IMR-90 (cell line): Measurements from ENCODE around the gene FIGLA. TPM values are rescaled to one million over a fixed set of nuclear protein-coding genes. Genes with fewer than 3 reads are reported as not detected.

Experiments used
- ATAC-seq: fragments of 200-7000 bp; cut with Tn5 transposase; 2 replicates; pipeline ENCODE4 v1.9.1; 2020; ENCODE audit warnings: low read depth, mild to moderate bottlenecking, moderate library complexity
- BruUV-seq: library from RNA; stranded (reverse); fragments of 400-500 nt; replicated peaks from 2 replicates; lab custom pipeline; 2021; lab: Mats Ljungman, UMichigan
- CTCF ChIA-PET: fragments of 300-600 bp; formaldehyde crosslinking; extraction: SDS; loops from one replicate; lab custom pipeline; 2021; ENCODE audit warnings: antibody characterized with exemption; lab: Yijun Ruan, JAX
- POLR2A ChIA-PET: fragments of 300-600 bp; sonication (Branson Sonifier 250); formaldehyde crosslinking; loops from one replicate; lab custom pipeline; 2022; ENCODE audit warnings: antibody characterized with exemption; ENCODE audit not compliant: unreplicated experiment; lab: Charles Lee
- DNase-seq: peaks from one replicate; pipeline ENCODE4 v3.0.0; 2013
- H2AFZ ChIP-seq: replicated peaks from 2 replicates; pipeline ENCODE3; 2013; ENCODE audit warnings: low read length, mild to moderate bottlenecking; ENCODE audit not compliant: poor library complexity
- H2AK5ac ChIP-seq: 2 replicates; pipeline ENCODE4 v1.6.1; 2013; ENCODE audit warnings: low read depth, low read length, inconsistent platforms
- H2AK9ac ChIP-seq: replicated peaks from 2 replicates; pipeline ENCODE3; 2013; ENCODE audit warnings: mild to moderate bottlenecking, low read depth, low read length, moderate library complexity; ENCODE audit not compliant: poor library complexity
- H2BK120ac ChIP-seq: 2 replicates; pipeline ENCODE4 v1.6.1; 2013; ENCODE audit warnings: low read depth, low read length, inconsistent platforms
- H2BK15ac ChIP-seq: 3 replicates; pipeline ENCODE4 v1.6.1; 2013; ENCODE audit warnings: low read depth, low read length, inconsistent platforms
- H2BK20ac ChIP-seq: 2 replicates; pipeline ENCODE4 v1.6.1; 2013; ENCODE audit warnings: low read depth, mild to moderate bottlenecking, inconsistent platforms, low read length, moderate library complexity
- H2BK5ac ChIP-seq: 2 replicates; pipeline ENCODE4 v1.6.1; 2013; ENCODE audit warnings: mild to moderate bottlenecking, low read depth, low read length, inconsistent platforms; ENCODE audit not compliant: poor library complexity, severe bottlenecking
- H3K14ac ChIP-seq: replicated peaks from 2 replicates; pipeline ENCODE4 v1.6.1; 2013; ENCODE audit warnings: low read depth, low read length, inconsistent platforms
- H3K18ac ChIP-seq: 2 replicates; pipeline ENCODE4 v1.6.1; 2013; ENCODE audit warnings: low read depth, low read length, control low read depth
- H3K23ac ChIP-seq: 2 replicates; pipeline ENCODE4 v1.6.1; 2013; ENCODE audit warnings: low read depth, low read length, inconsistent platforms
- H3K27ac ChIP-seq: 2 replicates; pipeline ENCODE4 v1.5.1; 2013; ENCODE audit warnings: mild to moderate bottlenecking, control low read depth, low read length; ENCODE audit not compliant: insufficient read depth
- H3K27me3 ChIP-seq: 2 replicates; pipeline ENCODE4 v1.6.1; 2013; ENCODE audit warnings: low read length; ENCODE audit not compliant: control insufficient read depth, insufficient read depth
- H3K36me3 ChIP-seq: 2 replicates; pipeline ENCODE4 v1.6.1; 2013; ENCODE audit warnings: low read length, mixed read lengths; ENCODE audit not compliant: control insufficient read depth, insufficient read depth
- H3K4ac ChIP-seq: 2 replicates; pipeline ENCODE4 v1.6.1; 2013; ENCODE audit warnings: low read depth, low read length, inconsistent platforms
- H3K4me1 ChIP-seq: 2 replicates; pipeline ENCODE4 v1.6.1; 2013; ENCODE audit warnings: low read length, mixed read lengths; ENCODE audit not compliant: control insufficient read depth, insufficient read depth
- H3K4me2 ChIP-seq: 2 replicates; pipeline ENCODE4 v1.6.1; 2013; ENCODE audit warnings: low read depth, mild to moderate bottlenecking, control low read depth, low read length, moderate library complexity
- H3K4me3 ChIP-seq: 2 replicates; pipeline ENCODE4 v1.5.1; 2013; ENCODE audit warnings: low read depth, mild to moderate bottlenecking, control low read depth, low read length, moderate library complexity; ENCODE audit not compliant: insufficient read depth
- H3K56ac ChIP-seq: 2 replicates; pipeline ENCODE4 v1.6.1; 2013; ENCODE audit warnings: low read length, inconsistent platforms; ENCODE audit not compliant: insufficient read depth; ENCODE audit errors: extremely low read depth
- H3K79me1 ChIP-seq, 2 experiments: 2 replicates each; pipeline ENCODE4 v1.6.1; 2013; ENCODE audit warnings: low read length in 2 of 2, inconsistent platforms in 1 of 2, low read depth in 1 of 2
- H3K9ac ChIP-seq: 2 replicates; pipeline ENCODE4 v1.6.1; 2013; ENCODE audit warnings: low read depth, low read length, control low read depth
- H3K9me1 ChIP-seq: 2 replicates; pipeline ENCODE4 v1.6.1; 2013; ENCODE audit warnings: low read length, inconsistent platforms; ENCODE audit not compliant: insufficient read depth
- H3K9me3 ChIP-seq: 2 replicates; pipeline ENCODE4 v1.6.1; 2013; ENCODE audit warnings: low read length; ENCODE audit not compliant: control insufficient read depth, insufficient read depth
- H4K20me1 ChIP-seq: 2 replicates; pipeline ENCODE4 v1.6.1; 2013; ENCODE audit warnings: low read length, inconsistent platforms; ENCODE audit not compliant: insufficient read depth
- H4K5ac ChIP-seq: 2 replicates; pipeline ENCODE4 v1.6.1; 2013; ENCODE audit warnings: mild to moderate bottlenecking, low read depth, low read length, control low read depth
- H4K8ac ChIP-seq, 2 experiments: 2 replicates each; pipeline ENCODE4 v1.6.1; 2013; ENCODE audit warnings: low read depth in 2 of 2, low read length in 2 of 2, control low read depth in 1 of 2, inconsistent platforms in 1 of 2
- H4K91ac ChIP-seq: 2 replicates; pipeline ENCODE4 v1.6.1; 2013; ENCODE audit warnings: low read depth, low read length, inconsistent platforms; ENCODE audit not compliant: insufficient read depth
- BHLHE40 ChIP-seq: fragments of 150-350 bp; IDR thresholded peaks from 2 replicates; pipeline ENCODE4 v1.6.1; 2016; ENCODE audit warnings: mild to moderate bottlenecking, low read depth, low read length
- CEBPB ChIP-seq: IDR thresholded peaks from 2 replicates; pipeline ENCODE4 v1.6.1; 2012; ENCODE audit warnings: low read depth, low read length, improper control_type of control experiment
- CHD1 ChIP-seq: IDR thresholded peaks from 2 replicates; pipeline ENCODE4 v1.6.1; 2012; ENCODE audit warnings: low read depth, low read length, improper control_type of control experiment
- FOS ChIP-seq: fragments of 150-350 bp; IDR thresholded peaks from 2 replicates; pipeline ENCODE4 v1.6.1; 2016; ENCODE audit warnings: low read depth, low read length
- MAFK ChIP-seq: IDR thresholded peaks from 2 replicates; pipeline ENCODE4 v1.6.1; 2012; ENCODE audit warnings: low read depth, low read length, improper control_type of control experiment
- MAZ ChIP-seq: IDR thresholded peaks from 2 replicates; pipeline ENCODE4 v1.6.1; 2012; ENCODE audit warnings: low read depth, mild to moderate bottlenecking, low read length, improper control_type of control experiment, moderate library complexity, borderline replicate concordance
- MXI1 ChIP-seq: IDR thresholded peaks from 2 replicates; pipeline ENCODE4 v1.6.1; 2012; ENCODE audit warnings: low read depth, mild to moderate bottlenecking, low read length, moderate library complexity, borderline replicate concordance
- NFE2L2 ChIP-seq: fragments of 150-350 bp; IDR thresholded peaks from 2 replicates; pipeline ENCODE4 v1.6.1; 2016; ENCODE audit warnings: low read depth, mild to moderate bottlenecking, low read length
- POLR2A ChIP-seq: IDR thresholded peaks from 2 replicates; pipeline ENCODE4 v1.6.1; 2012; ENCODE audit warnings: mild to moderate bottlenecking, low read depth, low read length
- RAD21 ChIP-seq: IDR thresholded peaks from 2 replicates; pipeline ENCODE4 v1.6.1; 2012; ENCODE audit warnings: low read length, improper control_type of control experiment
- RCOR1 ChIP-seq: IDR thresholded peaks from 2 replicates; pipeline ENCODE4 v1.6.1; 2012; ENCODE audit warnings: mild to moderate bottlenecking, low read length, improper control_type of control experiment; ENCODE audit not compliant: insufficient replicate concordance
- RFX5 ChIP-seq: IDR thresholded peaks from 2 replicates; pipeline ENCODE4 v1.8.0; 2012; ENCODE audit warnings: low read depth, mild to moderate bottlenecking, low read length, moderate library complexity
- SMC3 ChIP-seq: fragments of 150-350 bp; IDR thresholded peaks from 2 replicates; pipeline ENCODE4 v1.6.1; 2016; ENCODE audit warnings: low read depth, mild to moderate bottlenecking, antibody characterized with exemption, low read length, moderate library complexity
- WGBS, 2 experiments: methylation state at CpG; one replicate each; pipeline versions ENCODE4 v1.1.5 to v1.1.7; 2013; ENCODE audit warnings: missing lambda C conversion rate in 2 of 2; ENCODE audit not compliant: insufficient read length in 1 of 2; ENCODE audit errors: extremely low coverage in 2 of 2; 5-methylcytosine and 5-hydroxymethylcytosine counted together
- dilution Hi-C: fragments of 300-500 bp; cut with HindIII; formaldehyde crosslinking; loops from one replicate; pipeline ENCODE4 v1.14.3; 2018; ENCODE audit warnings: low sequenced_read_pairs; ENCODE audit not compliant: unreplicated experiment
- in situ Hi-C: fragments of 300-500 bp; cut with MboI; formaldehyde crosslinking; loops from 3 replicates; pipeline ENCODE4 v1.14.3; 2019; ENCODE audit warnings: low sequenced_read_pairs, inconsistent platforms, mixed read lengths
- intact Hi-C: fragments of 100-400 bp; cut with micrococcal nuclease; formaldehyde crosslinking; loops from 2 replicates; pipeline ENCODE4 v1.10.0; 2022
- polyA plus RNA-seq, 3 experiments: library from polyadenylated mRNA; depleted of rRNA; stranded (reverse); fragments of >200 nt; gene quantifications; 2 replicates each; pipeline ENCODE4 v1.2.3, GENCODE V29; 2012; ENCODE audit warnings: low replicate concordance in 1 of 3
- total RNA-seq: library from RNA; depleted of rRNA; stranded (reverse); fragments of >200 nt; gene quantifications from 2 replicates; pipeline ENCODE4 v1.2.3, GENCODE V29; 2012
- TF ChIP-seq, protein P1 (sequence below): fragments of 150-350 bp; IDR thresholded peaks from 2 replicates; pipeline ENCODE4 v1.6.1; 2016; ENCODE audit warnings: low read depth, mild to moderate bottlenecking, low read length, moderate library complexity, borderline replicate concordance
- TF ChIP-seq, protein P2 (sequence below): conservative IDR thresholded peaks from 2 replicates; pipeline ENCODE4 v1.5.1; 2012; ENCODE audit warnings: mild to moderate bottlenecking, low read depth, low read length, improper control_type of control experiment
- TF ChIP-seq, protein P3 (sequence below): fragments of 150-350 bp; IDR thresholded peaks from 2 replicates; pipeline ENCODE4 v1.6.1; 2017; ENCODE audit warnings: mild to moderate bottlenecking, antibody characterized with exemption, low read length, low read depth

FIGLA gene
- total and polyA plus RNA-seq, 2 of the 4 experiments (the other 2 are of a cell fraction), result not detected

DNA sequence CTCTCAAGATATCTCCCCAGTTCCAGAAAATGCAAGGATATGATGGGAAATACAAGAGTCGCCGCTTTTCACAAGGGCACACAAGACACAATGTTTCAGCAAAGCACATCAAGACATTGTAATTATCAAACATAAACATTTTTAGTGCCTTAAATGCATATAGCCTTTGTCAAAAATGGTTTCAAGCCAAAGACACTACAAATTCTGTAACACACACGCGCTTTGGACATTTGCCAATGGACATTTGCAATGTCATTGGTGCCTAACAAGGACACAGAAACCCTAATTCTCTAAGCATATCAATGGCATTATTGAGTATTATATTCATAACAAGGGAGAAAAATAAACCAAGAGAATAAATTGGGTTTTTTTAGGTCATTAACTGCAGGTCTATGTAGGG lies 38.6 kb downstream of the FIGLA start:
- Histone ChIP-seq H3K27me3 (no peaks in the 10 kb centered on the region), H3K9ac (no peak overlapping the region), H3K9me1 (no peaks in the 10 kb centered on the region), H2BK15ac (no peak overlapping the region), H2BK120ac (no peak overlapping the region), H2AK9ac (no peak overlapping the region), H2BK5ac (no peak overlapping the region), H3K27ac (no peak overlapping the region), H4K91ac (no peak overlapping the region), H3K9me3 (no peaks in the 10 kb centered on the region), H3K18ac (no peak overlapping the region), H4K20me1 (no peaks in the 10 kb centered on the region), H3K4me1 (no peaks in the 10 kb centered on the region), H3K4me3 (no peak overlapping the region), H2BK20ac (no peak overlapping the region), H2AK5ac (no peak overlapping the region), H3K4me2 (no peak overlapping the region), H3K79me1 (no peaks in the 10 kb centered on the region), H4K8ac (no peak overlapping the region), H2AFZ (no peak overlapping the region), H3K23ac (no peak overlapping the region), H3K56ac (no peak overlapping the region), H3K4ac (no peak overlapping the region), H4K5ac (no peak overlapping the region), H3K36me3 (no peaks in the 10 kb centered on the region), H3K14ac (no peak overlapping the region)
- no CpG with 5 or more reads among the region's 4 CpGs for WGBS, 2 experiments
- DNase-seq, result no peak
- ATAC-seq, result no peak
- TF ChIP-seq SMC3, result no peak
- TF ChIP-seq CEBPB, result no peak
- TF ChIP-seq MAZ, result no peak
- TF ChIP-seq POLR2A, result no peak
- TF ChIP-seq, protein P1, sequence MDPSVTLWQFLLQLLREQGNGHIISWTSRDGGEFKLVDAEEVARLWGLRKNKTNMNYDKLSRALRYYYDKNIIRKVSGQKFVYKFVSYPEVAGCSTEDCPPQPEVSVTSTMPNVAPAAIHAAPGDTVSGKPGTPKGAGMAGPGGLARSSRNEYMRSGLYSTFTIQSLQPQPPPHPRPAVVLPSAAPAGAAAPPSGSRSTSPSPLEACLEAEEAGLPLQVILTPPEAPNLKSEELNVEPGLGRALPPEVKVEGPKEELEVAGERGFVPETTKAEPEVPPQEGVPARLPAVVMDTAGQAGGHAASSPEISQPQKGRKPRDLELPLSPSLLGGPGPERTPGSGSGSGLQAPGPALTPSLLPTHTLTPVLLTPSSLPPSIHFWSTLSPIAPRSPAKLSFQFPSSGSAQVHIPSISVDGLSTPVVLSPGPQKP, result no peak
- TF ChIP-seq, protein P2, sequence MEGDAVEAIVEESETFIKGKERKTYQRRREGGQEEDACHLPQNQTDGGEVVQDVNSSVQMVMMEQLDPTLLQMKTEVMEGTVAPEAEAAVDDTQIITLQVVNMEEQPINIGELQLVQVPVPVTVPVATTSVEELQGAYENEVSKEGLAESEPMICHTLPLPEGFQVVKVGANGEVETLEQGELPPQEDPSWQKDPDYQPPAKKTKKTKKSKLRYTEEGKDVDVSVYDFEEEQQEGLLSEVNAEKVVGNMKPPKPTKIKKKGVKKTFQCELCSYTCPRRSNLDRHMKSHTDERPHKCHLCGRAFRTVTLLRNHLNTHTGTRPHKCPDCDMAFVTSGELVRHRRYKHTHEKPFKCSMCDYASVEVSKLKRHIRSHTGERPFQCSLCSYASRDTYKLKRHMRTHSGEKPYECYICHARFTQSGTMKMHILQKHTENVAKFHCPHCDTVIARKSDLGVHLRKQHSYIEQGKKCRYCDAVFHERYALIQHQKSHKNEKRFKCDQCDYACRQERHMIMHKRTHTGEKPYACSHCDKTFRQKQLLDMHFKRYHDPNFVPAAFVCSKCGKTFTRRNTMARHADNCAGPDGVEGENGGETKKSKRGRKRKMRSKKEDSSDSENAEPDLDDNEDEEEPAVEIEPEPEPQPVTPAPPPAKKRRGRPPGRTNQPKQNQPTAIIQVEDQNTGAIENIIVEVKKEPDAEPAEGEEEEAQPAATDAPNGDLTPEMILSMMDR, result no peak
- TF ChIP-seq RCOR1, result no peak
- TF ChIP-seq, protein P3, sequence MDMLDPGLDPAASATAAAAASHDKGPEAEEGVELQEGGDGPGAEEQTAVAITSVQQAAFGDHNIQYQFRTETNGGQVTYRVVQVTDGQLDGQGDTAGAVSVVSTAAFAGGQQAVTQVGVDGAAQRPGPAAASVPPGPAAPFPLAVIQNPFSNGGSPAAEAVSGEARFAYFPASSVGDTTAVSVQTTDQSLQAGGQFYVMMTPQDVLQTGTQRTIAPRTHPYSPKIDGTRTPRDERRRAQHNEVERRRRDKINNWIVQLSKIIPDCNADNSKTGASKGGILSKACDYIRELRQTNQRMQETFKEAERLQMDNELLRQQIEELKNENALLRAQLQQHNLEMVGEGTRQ, result no peak
- no peak for TF ChIP-seq BHLHE40
- TF ChIP-seq MXI1, result no peak
- TF ChIP-seq RFX5, result no peak
- TF ChIP-seq CHD1, result no peak
- TF ChIP-seq NFE2L2, result no peak
- no peak for TF ChIP-seq MAFK
- no peak for TF ChIP-seq FOS
- TF ChIP-seq RAD21, result no peak
- ChIA-PET CTCF (no interaction called here), POLR2A (no interaction called here)
- intact Hi-C loops, result no loop called here
- dilution Hi-C loops, result no loop called here
- in situ Hi-C loops, result no loop called here
- no TSS peak for BruUV-seq
